Ishikawa (cell line): ENCODE data around the gene GTF2A1.

Experiments used
- CEBPB ChIP-seq: IDR thresholded peaks from 2 replicates; pipeline ENCODE4 v1.6.1; 2012
- CREB1 ChIP-seq: IDR thresholded peaks from 2 replicates; pipeline ENCODE4 v1.6.1; 2012; ENCODE audit warnings: low read depth
- EGR1 ChIP-seq: IDR thresholded peaks from 2 replicates; pipeline ENCODE4 v1.6.1; 2012
- EP300 ChIP-seq: IDR thresholded peaks from 2 replicates; pipeline ENCODE4 v1.6.1; 2012; ENCODE audit warnings: borderline replicate concordance
- FOXM1 ChIP-seq: IDR thresholded peaks from 2 replicates; pipeline ENCODE4 v1.6.1; 2012; ENCODE audit warnings: low read depth, borderline replicate concordance
- RAD21 ChIP-seq: IDR thresholded peaks from 2 replicates; pipeline ENCODE4 v1.6.1; 2012; ENCODE audit warnings: low read depth
- REST ChIP-seq: IDR thresholded peaks from 2 replicates; pipeline ENCODE4 v1.6.1; 2012; ENCODE audit warnings: low read depth, mild to moderate bottlenecking
- TAF1 ChIP-seq: IDR thresholded peaks from 2 replicates; pipeline ENCODE4 v1.6.1; 2012; ENCODE audit warnings: low read depth, mild to moderate bottlenecking
- TCF12 ChIP-seq: IDR thresholded peaks from 2 replicates; pipeline ENCODE4 v1.6.1; 2012; ENCODE audit warnings: low read depth
- TEAD4 ChIP-seq: IDR thresholded peaks from 2 replicates; pipeline ENCODE4 v1.6.1; 2012
- USF1 ChIP-seq: IDR thresholded peaks from 2 replicates; pipeline ENCODE4 v1.6.1; 2012
- YY1 ChIP-seq: IDR thresholded peaks from 2 replicates; pipeline ENCODE4 v1.6.1; 2012; ENCODE audit warnings: low read depth
- ZBTB7A ChIP-seq: IDR thresholded peaks from 2 replicates; pipeline ENCODE4 v1.6.1; 2012; ENCODE audit warnings: low read depth

GRCh38 chr14:81125536-81125935, 95.2 kb downstream of the GTF2A1 start:
- TF ChIP-seq USF1 = no peak
- no peak for TF ChIP-seq EGR1
- TF ChIP-seq CREB1 = no peak
- TF ChIP-seq YY1 = no peak
- TF ChIP-seq REST = no peak
- TF ChIP-seq TEAD4 = no peak
- TF ChIP-seq CEBPB = no peak
- no peak for TF ChIP-seq EP300
- TF ChIP-seq RAD21 = no peak
- no peak for TF ChIP-seq ZBTB7A
- TF ChIP-seq TAF1 = no peak
- no peak for TF ChIP-seq FOXM1
- TF ChIP-seq TCF12 = no peak
